ENCODE results near the gene SLC25A1. TPM values are rescaled to one million over a fixed set of nuclear protein-coding genes. Genes with fewer than 3 reads are reported as not detected.

SLC25A1 gene
- total RNA-seq, 6 experiments from 2014 or later: 80.2 to 128 (median 114) TPM

- DNase-seq: no peak
- peak overlapping the region in 1 of 3 donors; percentile 54 for H3K27ac ChIP-seq
- no peak overlapping the region for H3K4me3 ChIP-seq
- WGBS (ENCODE audit: insufficient coverage, low coverage, low lambda C conversion rate, missing lambda C conversion rate): 10% methylated on average over 5 of the region's 19 CpGs
- H3K4me1 ChIP-seq: peaks cover 0 to 66% (median 28%) of the 10 kb centered on the region in 4 donors
- TF ChIP-seq CTCF (IDR thresholded peaks at IDR 0.05) (no peak), POLR2A (IDR thresholded peaks at IDR 0.05) (no peak)
- intact Hi-C loops (cut with DNase I): no loop called here
- no peak for ATAC-seq
- no peaks in the 10 kb centered on the region for H3K36me3 ChIP-seq
- peaks cover 0 to 5% of the 10 kb centered on the region in 2 donors for H3K27me3 ChIP-seq
- no peaks in the 10 kb centered on the region for H3K9me3 ChIP-seq
Observed at GRCh38 chr22:19173047-19174035, 5.2 kb downstream of the SLC25A1 start.

- intact Hi-C loops (cut with DNase I): no loop called here
- ATAC-seq: no peak
- peaks cover 0 to 63% (median 27%) of the 10 kb centered on the region in 4 donors for H3K4me1 ChIP-seq
Observed at GRCh38 chr22:19172213-19173046, 6.1 kb downstream of the SLC25A1 start.

GRCh38 chr22:19169947-19170318, 8.6 kb downstream of the SLC25A1 start:
- Histone ChIP-seq H3K4me1 (peaks cover 0 to 38% (median 10%) of the 10 kb centered on the region in 4 donors), H3K9me3 (no peaks in the 10 kb centered on the region), H3K27ac (no peak overlapping the region), H3K4me3 (no peak overlapping the region), H3K27me3 (peaks cover 0 to 5% of the 10 kb centered on the region in 2 donors), H3K36me3 (no peaks in the 10 kb centered on the region)
- ATAC-seq (no peak), DNase-seq (no peak)
- TF ChIP-seq CTCF (IDR thresholded peaks at IDR 0.05): no peak
- TF ChIP-seq POLR2A (IDR thresholded peaks at IDR 0.05): no peak
- intact Hi-C loops (cut with DNase I): no loop called here
- 40% methylated on average over 1 of the region's 7 CpGs for WGBS (ENCODE audit: insufficient coverage, low coverage, low lambda C conversion rate, missing lambda C conversion rate)

More at GRCh38 chr22:19172213-19173046, 6.1 kb downstream of the SLC25A1 start:
- WGBS (ENCODE audit: insufficient coverage, low coverage, low lambda C conversion rate, missing lambda C conversion rate): 52% methylated on average over 9 of the region's 13 CpGs
- no peak for TF ChIP-seq POLR2A (IDR thresholded peaks at IDR 0.05)
- TF ChIP-seq CTCF (IDR thresholded peaks at IDR 0.05): no peak
- peak overlapping the region in 2 of 3 donors; percentile 85 to 86 for H3K27ac ChIP-seq
- no peak for DNase-seq
- no peaks in the 10 kb centered on the region for H3K9me3 ChIP-seq
- H3K27me3 ChIP-seq: peaks cover 0 to 5% of the 10 kb centered on the region in 2 donors
- H3K4me3 ChIP-seq: peak overlapping the region; percentile 98 to 100 (median 100)
- no peaks in the 10 kb centered on the region for H3K36me3 ChIP-seq
